Neural crest cell (in vitro differentiated cells): ENCODE results near the gene B4GALT5. TPM values are rescaled to one million over a fixed set of nuclear protein-coding genes. Genes with fewer than 3 reads are reported as not detected.

Experiments
- DNase-seq: peaks from one replicate; pipeline ENCODE4 v3.0.0; 2021; ENCODE audit warnings: low read depth, mixed read lengths, low spot score
- H3K27ac Mint-ChIP-seq: one replicate; pipeline ENCODE4 v1.8.0; 2021; ENCODE audit warnings: mild to moderate bottlenecking, mixed read lengths; ENCODE audit not compliant: unreplicated experiment
- H3K27me3 Mint-ChIP-seq: 2 replicates; pipeline ENCODE4 v1.8.0; 2021; ENCODE audit warnings: low read depth, mild to moderate bottlenecking, mixed read lengths
- H3K36me3 Mint-ChIP-seq: 2 replicates; pipeline ENCODE4 v1.8.0; 2021; ENCODE audit warnings: low read depth, mild to moderate bottlenecking, mixed read lengths
- H3K4me1 Mint-ChIP-seq: 2 replicates; pipeline ENCODE4 v1.8.0; 2021; ENCODE audit warnings: mixed read lengths
- H3K4me3 Mint-ChIP-seq: one replicate; pipeline ENCODE4 v1.8.0; 2021; ENCODE audit warnings: mild to moderate bottlenecking, mixed read lengths
- H3K9me3 Mint-ChIP-seq: 2 replicates; pipeline ENCODE4 v1.8.0; 2021; ENCODE audit warnings: mixed read lengths
- total RNA-seq: library from RNA; stranded (reverse); gene quantifications from 2 replicates; pipeline ENCODE4 v1.2.1, GENCODE V29; 2021
- TF ChIP-seq, protein P1 (sequence below): fragments of 200-600 bp; sonication (generic); conservative IDR thresholded peaks from 2 replicates; pipeline ENCODE4 v1.5.0; 2021; ENCODE audit warnings: antibody characterized with exemption, mild to moderate bottlenecking

Gene B4GALT5
- total RNA-seq, 1 donor from 2014 or later: 49.0 TPM

DNA sequence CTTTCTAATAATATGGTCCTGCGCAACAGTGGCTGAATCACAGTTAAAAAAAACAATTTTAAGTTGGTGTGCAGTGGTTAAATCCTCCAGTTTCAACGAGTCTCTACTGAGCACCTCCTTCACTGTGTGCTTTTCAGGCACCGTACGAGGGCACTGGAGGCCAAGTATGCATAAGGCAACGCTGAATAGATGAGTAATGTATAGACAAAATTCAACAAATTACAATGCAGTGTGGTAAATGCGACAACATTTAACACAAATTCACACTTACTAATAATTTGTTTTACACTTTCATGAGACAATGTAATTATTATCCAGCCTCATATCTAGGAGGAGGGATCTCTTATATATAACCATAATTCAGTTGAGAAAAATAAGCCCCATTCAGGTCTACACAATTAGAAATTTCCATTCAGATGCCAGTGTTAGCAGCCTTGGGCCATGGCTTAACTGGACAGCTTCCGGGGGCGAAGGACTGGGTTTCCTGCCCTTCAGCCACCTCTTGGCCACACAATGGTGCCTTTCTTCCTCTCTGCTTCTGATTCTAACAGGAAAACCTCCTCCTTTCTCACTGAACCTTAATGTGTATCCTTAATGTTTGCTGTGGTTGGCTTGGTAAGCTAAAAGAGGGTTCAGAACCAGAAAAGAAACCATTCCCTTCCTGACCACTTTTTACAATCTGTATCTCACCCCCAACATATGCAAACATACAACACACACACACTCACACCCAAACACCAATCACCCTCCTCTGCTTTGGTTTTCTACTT, 51.9 kb downstream of the B4GALT5 start:
- no peaks in the 10 kb centered on the region for H3K27me3 Mint-ChIP-seq
- peak overlapping the region; percentile 54 for H3K4me3 Mint-ChIP-seq
- TF ChIP-seq, protein P1, sequence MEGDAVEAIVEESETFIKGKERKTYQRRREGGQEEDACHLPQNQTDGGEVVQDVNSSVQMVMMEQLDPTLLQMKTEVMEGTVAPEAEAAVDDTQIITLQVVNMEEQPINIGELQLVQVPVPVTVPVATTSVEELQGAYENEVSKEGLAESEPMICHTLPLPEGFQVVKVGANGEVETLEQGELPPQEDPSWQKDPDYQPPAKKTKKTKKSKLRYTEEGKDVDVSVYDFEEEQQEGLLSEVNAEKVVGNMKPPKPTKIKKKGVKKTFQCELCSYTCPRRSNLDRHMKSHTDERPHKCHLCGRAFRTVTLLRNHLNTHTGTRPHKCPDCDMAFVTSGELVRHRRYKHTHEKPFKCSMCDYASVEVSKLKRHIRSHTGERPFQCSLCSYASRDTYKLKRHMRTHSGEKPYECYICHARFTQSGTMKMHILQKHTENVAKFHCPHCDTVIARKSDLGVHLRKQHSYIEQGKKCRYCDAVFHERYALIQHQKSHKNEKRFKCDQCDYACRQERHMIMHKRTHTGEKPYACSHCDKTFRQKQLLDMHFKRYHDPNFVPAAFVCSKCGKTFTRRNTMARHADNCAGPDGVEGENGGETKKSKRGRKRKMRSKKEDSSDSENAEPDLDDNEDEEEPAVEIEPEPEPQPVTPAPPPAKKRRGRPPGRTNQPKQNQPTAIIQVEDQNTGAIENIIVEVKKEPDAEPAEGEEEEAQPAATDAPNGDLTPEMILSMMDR: no peak
- H3K4me1 Mint-ChIP-seq: peaks cover 39% of the 10 kb centered on the region
- DNase-seq: peak; percentile 44
- H3K36me3 Mint-ChIP-seq: no peaks in the 10 kb centered on the region
- peak overlapping the region; percentile 91 for H3K27ac Mint-ChIP-seq
- no peaks in the 10 kb centered on the region for H3K9me3 Mint-ChIP-seq

DNA sequence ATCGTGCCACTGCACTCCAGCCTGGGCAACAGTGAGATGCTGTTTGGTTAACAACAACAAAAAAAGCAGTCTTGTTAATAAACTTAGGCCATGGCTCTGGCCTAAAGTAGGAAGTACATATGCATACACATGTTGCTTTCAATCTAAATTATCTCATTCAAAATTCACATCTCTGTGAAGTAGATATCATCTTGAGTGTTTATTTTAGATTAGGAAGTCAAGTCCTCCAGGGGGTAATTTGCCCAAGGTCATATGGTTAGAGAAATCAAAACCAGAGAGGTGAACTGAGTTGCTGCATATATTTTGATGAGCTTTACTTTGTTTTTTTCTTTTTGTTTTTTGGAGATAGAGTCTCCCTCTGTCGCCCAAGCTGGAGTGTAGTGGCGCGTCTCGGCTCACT, 52.8 kb downstream of the B4GALT5 start:
- peaks cover 3% of the 10 kb centered on the region for H3K36me3 Mint-ChIP-seq
- no peaks in the 10 kb centered on the region for H3K9me3 Mint-ChIP-seq
- no peaks in the 10 kb centered on the region for H3K27me3 Mint-ChIP-seq
- peaks cover 32% of the 10 kb centered on the region for H3K4me1 Mint-ChIP-seq
- H3K27ac Mint-ChIP-seq: no peak overlapping the region
- no peak for DNase-seq
- H3K4me3 Mint-ChIP-seq: no peak overlapping the region
- TF ChIP-seq, protein P1: no peak

DNA sequence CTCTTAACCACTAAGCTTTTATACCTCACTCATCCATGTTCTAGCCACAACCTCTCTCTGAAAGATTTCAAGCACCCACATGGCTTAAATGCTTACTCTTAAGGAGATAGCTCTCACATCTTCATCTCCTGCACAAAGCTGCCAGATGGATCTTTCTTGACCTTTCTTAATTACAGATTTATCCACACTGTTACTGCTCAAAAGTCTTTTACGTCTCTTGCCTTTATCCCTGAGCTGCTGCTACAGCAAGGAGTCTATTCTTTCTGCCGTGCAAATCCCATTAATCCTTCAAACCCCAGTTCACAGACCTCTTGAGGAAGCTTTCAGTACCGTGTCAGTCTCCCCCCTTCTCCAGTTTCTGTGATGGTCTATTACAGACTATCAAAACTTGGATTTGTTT, 54.6 kb downstream of the B4GALT5 start:
- DNase-seq: no peak
- Mint-ChIP-seq H3K27ac (no peak overlapping the region), H3K9me3 (no peaks in the 10 kb centered on the region), H3K36me3 (peaks cover 8% of the 10 kb centered on the region), H3K4me1 (peaks cover 21% of the 10 kb centered on the region), H3K27me3 (no peaks in the 10 kb centered on the region), H3K4me3 (no peak overlapping the region)
- TF ChIP-seq, protein P1: no peak

DNA sequence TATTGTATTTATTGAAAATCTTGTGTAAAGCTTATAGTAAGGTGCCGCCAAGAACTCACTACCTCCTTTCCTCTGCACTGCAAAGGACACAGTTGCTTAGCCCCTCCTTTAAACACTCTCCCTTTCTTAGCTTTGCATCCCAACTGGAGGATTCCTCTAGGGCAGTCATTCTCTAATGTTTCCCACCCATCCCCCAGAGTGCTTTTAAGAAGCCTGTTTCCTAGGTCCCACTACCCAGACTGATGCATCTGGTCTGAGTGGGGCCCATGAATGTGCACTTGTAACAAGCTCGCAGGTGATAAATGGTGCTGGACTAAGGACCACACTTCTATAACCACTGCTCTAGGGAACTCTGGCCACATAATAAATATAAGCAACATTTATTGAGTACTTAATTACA, 55.2 kb downstream of the B4GALT5 start:
- H3K27me3 Mint-ChIP-seq: no peaks in the 10 kb centered on the region
- no peak overlapping the region for H3K4me3 Mint-ChIP-seq
- peaks cover 14% of the 10 kb centered on the region for H3K36me3 Mint-ChIP-seq
- TF ChIP-seq, protein P1: no peak
- H3K27ac Mint-ChIP-seq: no peak overlapping the region
- H3K4me1 Mint-ChIP-seq: peaks cover 21% of the 10 kb centered on the region
- H3K9me3 Mint-ChIP-seq: no peaks in the 10 kb centered on the region
- DNase-seq: no peak

DNA sequence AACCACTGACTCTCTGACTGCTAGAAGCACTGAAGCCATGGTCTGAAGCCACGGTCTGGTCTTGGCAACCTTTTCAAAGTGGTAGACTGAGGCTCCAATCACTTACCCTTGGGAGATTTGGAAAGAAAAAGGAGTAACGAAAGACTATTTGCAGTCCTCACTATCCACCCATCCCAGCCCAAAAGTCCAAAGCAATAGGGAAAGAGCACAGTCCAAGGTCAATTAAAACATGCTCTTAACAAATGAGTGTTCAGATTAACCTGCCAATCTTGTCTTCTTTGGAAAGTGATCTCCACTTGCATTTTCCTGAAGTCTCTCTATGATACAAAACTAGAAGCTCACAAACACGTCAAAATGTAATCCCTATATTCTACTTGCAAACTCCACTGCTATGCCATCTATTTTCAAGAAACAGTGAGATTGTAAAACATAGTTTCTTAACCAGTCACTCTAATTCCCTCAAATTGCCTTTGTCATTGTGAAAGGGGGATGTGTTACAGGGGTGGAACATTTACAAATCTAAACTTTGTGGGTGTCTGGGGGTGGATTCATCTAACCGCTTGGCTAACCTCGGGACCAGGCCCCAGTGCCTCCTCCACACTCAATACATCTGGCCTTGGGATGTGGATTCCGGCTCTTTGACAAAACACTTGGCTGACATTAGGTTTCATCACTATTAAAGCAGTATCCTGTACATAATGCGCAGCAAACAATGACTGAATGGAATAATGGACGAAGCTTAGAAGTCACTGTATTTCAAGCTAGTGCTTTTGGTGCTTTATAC, 56.4 kb downstream of the B4GALT5 start:
- Mint-ChIP-seq H3K9me3 (no peaks in the 10 kb centered on the region), H3K4me3 (no peak overlapping the region), H3K27ac (peak overlapping the region; percentile 32), H3K27me3 (no peaks in the 10 kb centered on the region), H3K36me3 (peaks cover 16% of the 10 kb centered on the region), H3K4me1 (peaks cover 10% of the 10 kb centered on the region)
- no peak for DNase-seq
- TF ChIP-seq, protein P1: no peak
